ENCODE measurements around the gene SFT2D3. TPM values are rescaled to one million over a fixed set of nuclear protein-coding genes. Genes with fewer than 3 reads are reported as not detected.

SFT2D3 gene
- total and polyA plus RNA-seq, 2 of the 13 experiments (the other 11 are each of a cell fraction or from before 2014, with no cell fraction given), result 8.3 to 9.4 TPM

DNA sequence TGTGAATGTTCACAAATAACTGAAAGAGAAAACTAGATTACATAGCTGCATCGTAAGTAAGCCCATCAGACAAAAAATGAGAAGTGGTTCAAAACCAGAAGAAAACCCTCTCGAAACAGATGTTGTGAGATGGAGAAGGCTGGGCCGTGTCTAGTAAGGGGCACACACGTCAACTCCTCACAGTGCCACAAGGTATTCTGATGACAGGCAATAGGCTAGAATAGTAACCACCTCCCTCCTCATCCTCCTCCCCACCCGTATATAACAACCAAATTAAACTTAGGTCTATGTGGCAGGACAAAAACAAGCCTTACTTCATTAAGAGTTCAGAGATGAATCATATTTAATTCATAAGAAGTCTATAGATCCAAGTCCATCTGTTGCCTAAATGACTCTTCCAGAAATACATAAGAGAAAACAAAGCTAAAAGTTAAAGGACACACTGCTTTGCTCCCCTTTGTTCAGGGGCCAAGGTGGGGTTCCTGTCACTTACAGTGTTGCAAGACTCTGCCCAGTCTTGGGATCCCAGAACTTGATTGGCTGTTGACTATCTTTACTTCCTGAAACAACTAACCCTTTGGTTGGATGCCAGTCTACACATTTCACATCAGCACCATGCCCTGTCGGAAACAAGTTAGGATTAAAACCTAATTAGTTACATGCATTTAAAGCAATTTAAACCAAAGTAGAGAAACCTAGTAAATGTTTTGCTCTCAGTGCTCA, 25.0 kb downstream of the SFT2D3 start:
- intact Hi-C loops (cut with micrococcal nuclease; ENCODE audit: unreplicated experiment) (no loop called here), in situ Hi-C loops (cut with HindIII; ENCODE audit: extremely low pct_ligation_motif_present, low pct_unique_long_range_greater_than_20kb) (no loop called here)
- no peaks in the 10 kb centered on the region for H4K20me1 ChIP-seq (ENCODE audit: insufficient read depth, low read length)
- ATAC-seq (0 out of 3 replicates have a peak, but pooled peaks have one; percentile 24), FAIRE-seq (no peak), DNase-seq (ENCODE audit: low spot score) (no peak)
- H3K27me3 ChIP-seq (ENCODE audit: control insufficient read depth in 1 of 2, insufficient read depth in 2 of 2, low read length in 2 of 2), result no peaks in the 10 kb centered on the region
- ChIA-PET CTCF (ENCODE audit: low intra/inter-chr PET ratio, low total read pairs) (no interaction called here), POLR2A (no interaction called here)
- H3K36me3 ChIP-seq (replicated peaks in 1 of 2; ENCODE audit: control insufficient read depth in 1 of 2, insufficient read depth in 2 of 2, low read length in 2 of 2), result peaks cover 8 to 26% of the 10 kb centered on the region in 2 experiments
- WGBS (ENCODE audit: low lambda C conversion rate), result over 99% methylated on average over 6 of the region's 6 CpGs
- H3K9ac ChIP-seq (ENCODE audit: insufficient read depth, low read depth, low read length), result no peak overlapping the region
- BruUV-seq (replicated peaks), result no TSS peak
- H2AFZ ChIP-seq (ENCODE audit: low read length), result no peak overlapping the region
- no peaks in the 10 kb centered on the region for H3K79me2 ChIP-seq (ENCODE audit: insufficient read depth, low read length)
- no peaks in the 10 kb centered on the region for H3K9me3 ChIP-seq (ENCODE audit: low read length)
- H3K4me1 ChIP-seq (ENCODE audit: insufficient read depth, low read length), result no peaks in the 10 kb centered on the region
- TF ChIP-seq CHCHD3 (CRISPR knock-in tag; IDR thresholded peaks at IDR 0.05) (no peak), SNAI1 (CRISPR knock-in tag; IDR thresholded peaks at IDR 0.05; ENCODE audit: borderline replicate concordance) (no peak), MED8 (CRISPR knock-in tag; IDR thresholded peaks at IDR 0.05; ENCODE audit: insufficient replicate concordance) (no peak), ZNF329 (CRISPR knock-in tag; IDR thresholded peaks at IDR 0.05; ENCODE audit: low read depth) (no peak)
- H3K4me3 ChIP-seq (replicated peaks in 1 of 3; ENCODE audit: insufficient read depth in 1 of 3, low read depth in 2 of 3, low read length in 3 of 3), result no peak overlapping the region
- no peak overlapping the region for H3K4me2 ChIP-seq (ENCODE audit: low read depth, low read length)
- no peak overlapping the region for H3K27ac ChIP-seq (ENCODE audit: extremely low read length, insufficient read depth, low read length)

DNA sequence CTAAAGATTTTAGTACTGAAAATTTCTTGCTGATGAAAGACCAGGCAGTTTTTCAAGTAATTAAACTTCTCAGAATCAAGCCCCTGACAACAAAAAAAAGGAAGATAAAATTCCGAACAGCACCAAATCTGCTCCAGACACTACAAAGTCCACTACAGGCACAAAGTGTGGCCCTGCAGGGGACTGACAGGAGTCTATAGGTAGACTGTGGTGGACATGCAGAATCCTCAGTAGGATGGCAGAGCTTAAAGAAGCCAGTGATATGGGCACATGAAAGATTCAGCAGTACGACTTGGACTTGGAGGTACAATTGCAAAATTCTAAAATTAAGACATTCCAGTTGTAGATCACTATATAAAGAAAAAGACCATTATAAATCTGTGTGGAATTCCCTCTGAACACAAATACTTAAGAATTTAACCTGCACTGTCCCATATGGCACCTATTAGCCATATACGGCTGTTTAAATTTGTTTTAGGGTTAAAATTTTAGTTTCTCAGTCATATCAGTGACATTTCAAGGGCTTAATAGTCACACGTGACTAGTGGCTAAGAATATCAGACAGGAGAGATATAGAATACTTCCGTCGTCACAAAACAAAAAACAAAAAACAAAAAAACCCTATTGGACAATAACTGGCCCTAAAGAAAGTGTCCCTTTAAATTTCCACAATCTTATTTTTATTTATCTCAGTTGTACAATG, 32.0 kb downstream of the SFT2D3 start:
- Histone ChIP-seq H3K4me1 (ENCODE audit: insufficient read depth, low read length) (peaks cover 43% of the 10 kb centered on the region), H3K9ac (ENCODE audit: insufficient read depth, low read depth, low read length) (no peak overlapping the region), H3K4me2 (ENCODE audit: low read depth, low read length) (no peak overlapping the region), H3K27ac (ENCODE audit: extremely low read length, insufficient read depth, low read length) (no peak overlapping the region), H2AFZ (ENCODE audit: low read length) (no peak overlapping the region), H3K27me3 (ENCODE audit: control insufficient read depth in 1 of 2, insufficient read depth in 2 of 2, low read length in 2 of 2) (no peaks in the 10 kb centered on the region), H4K20me1 (ENCODE audit: insufficient read depth, low read length) (no peaks in the 10 kb centered on the region), H3K36me3 (replicated peaks in 1 of 2; ENCODE audit: control insufficient read depth in 1 of 2, insufficient read depth in 2 of 2, low read length in 2 of 2) (no peaks in the 10 kb centered on the region; a peak in 1 of 5 replicates), H3K9me3 (ENCODE audit: low read length) (no peaks in the 10 kb centered on the region), H3K4me3 (replicated peaks in 1 of 3; ENCODE audit: insufficient read depth in 1 of 3, low read depth in 2 of 3, low read length in 3 of 3) (no peak overlapping the region), H3K79me2 (ENCODE audit: insufficient read depth, low read length) (no peaks in the 10 kb centered on the region)
- TF ChIP-seq, protein P1, sequence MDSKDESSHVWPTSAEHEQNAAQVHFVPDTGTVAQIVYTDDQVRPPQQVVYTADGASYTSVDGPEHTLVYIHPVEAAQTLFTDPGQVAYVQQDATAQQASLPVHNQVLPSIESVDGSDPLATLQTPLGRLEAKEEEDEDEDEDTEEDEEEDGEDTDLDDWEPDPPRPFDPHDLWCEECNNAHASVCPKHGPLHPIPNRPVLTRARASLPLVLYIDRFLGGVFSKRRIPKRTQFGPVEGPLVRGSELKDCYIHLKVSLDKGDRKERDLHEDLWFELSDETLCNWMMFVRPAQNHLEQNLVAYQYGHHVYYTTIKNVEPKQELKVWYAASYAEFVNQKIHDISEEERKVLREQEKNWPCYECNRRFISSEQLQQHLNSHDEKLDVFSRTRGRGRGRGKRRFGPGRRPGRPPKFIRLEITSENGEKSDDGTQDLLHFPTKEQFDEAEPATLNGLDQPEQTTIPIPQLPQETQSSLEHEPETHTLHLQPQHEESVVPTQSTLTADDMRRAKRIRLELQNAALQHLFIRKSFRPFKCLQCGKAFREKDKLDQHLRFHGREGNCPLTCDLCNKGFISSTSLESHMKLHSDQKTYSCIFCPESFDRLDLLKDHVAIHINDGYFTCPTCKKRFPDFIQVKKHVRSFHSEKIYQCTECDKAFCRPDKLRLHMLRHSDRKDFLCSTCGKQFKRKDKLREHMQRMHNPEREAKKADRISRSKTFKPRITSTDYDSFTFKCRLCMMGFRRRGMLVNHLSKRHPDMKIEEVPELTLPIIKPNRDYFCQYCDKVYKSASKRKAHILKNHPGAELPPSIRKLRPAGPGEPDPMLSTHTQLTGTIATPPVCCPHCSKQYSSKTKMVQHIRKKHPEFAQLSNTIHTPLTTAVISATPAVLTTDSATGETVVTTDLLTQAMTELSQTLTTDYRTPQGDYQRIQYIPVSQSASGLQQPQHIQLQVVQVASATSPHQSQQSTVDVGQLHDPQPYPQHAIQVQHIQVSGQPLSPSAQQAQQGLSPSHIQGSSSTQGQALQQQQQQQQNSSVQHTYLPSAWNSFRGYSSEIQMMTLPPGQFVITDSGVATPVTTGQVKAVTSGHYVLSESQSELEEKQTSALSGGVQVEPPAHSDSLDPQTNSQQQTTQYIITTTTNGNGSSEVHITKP (CRISPR knock-in tag; IDR thresholded peaks at IDR 0.05; ENCODE audit: low read depth), result no peak
- no peak for TF ChIP-seq SIX4 (CRISPR knock-in tag; IDR thresholded peaks at IDR 0.05)
- TF ChIP-seq ZNF598 (CRISPR knock-in tag; IDR thresholded peaks at IDR 0.05; ENCODE audit: borderline replicate concordance), result no peak
- no peak for TF ChIP-seq ZBTB20 (CRISPR knock-in tag; IDR thresholded peaks at IDR 0.05; ENCODE audit: borderline replicate concordance, low read depth)
- WGBS (ENCODE audit: low lambda C conversion rate), result 96% methylated on average over 6 of the region's 6 CpGs
- in situ Hi-C loops (cut with HindIII; ENCODE audit: extremely low pct_ligation_motif_present, low pct_unique_long_range_greater_than_20kb) (no loop called here), intact Hi-C loops (cut with micrococcal nuclease; ENCODE audit: unreplicated experiment) (no loop called here)
- ATAC-seq (no peak), DNase-seq (ENCODE audit: low spot score) (no peak), FAIRE-seq (no peak)
- CTCF ChIA-PET (ENCODE audit: low intra/inter-chr PET ratio, low total read pairs), result no interaction called here
- no TSS peak for BruUV-seq (replicated peaks)
- POLR2A ChIA-PET, result no interaction called here

All from HepG2 (cell line).